Transverse colon (tissue), 4 donors: Measurements from ENCODE around the gene TAF15. TPM values are rescaled to one million over a fixed set of nuclear protein-coding genes. Genes with fewer than 3 reads are reported as not detected.

Experiments
- DNase-seq: peaks from one replicate; pipeline ENCODE4 v3.0.0-alpha.2; 2019
- H3K27ac ChIP-seq, 4 donors: fragments of 200-600 bp; sonication (generic); 2 replicates each; pipeline ENCODE4 v1.5.1; 2016 to 2018; ENCODE audit warnings: inconsistent platforms in 4 of 4
- H3K27me3 ChIP-seq: fragments of 200-600 bp; sonication (generic); 2 replicates; pipeline ENCODE4 v1.5.1; 2017; ENCODE audit warnings: inconsistent platforms
- H3K36me3 ChIP-seq, 4 donors: fragments of 200-600 bp; sonication (generic); 2 replicates each; pipeline ENCODE4 v1.5.1; 2017 to 2019; ENCODE audit warnings: inconsistent platforms in 4 of 4
- H3K4me1 ChIP-seq, 4 donors: fragments of 200-600 bp; sonication (generic); 2 replicates each; pipeline ENCODE4 v1.5.1; 2017 to 2020; ENCODE audit warnings: inconsistent platforms in 4 of 4
- H3K4me3 ChIP-seq, 4 donors: fragments of 200-600 bp; sonication (generic); 1 replicate in 1 of 4; 2 replicates in 3 of 4; pipeline versions ENCODE4 v1.5.1 to v1.6.1; 2017 to 2019; ENCODE audit warnings: inconsistent platforms in 4 of 4
- H3K9me3 ChIP-seq, 2 donors: fragments of 200-600 bp; sonication (generic); 2 replicates each; pipeline ENCODE4 v1.5.1; 2017 to 2019; ENCODE audit warnings: inconsistent platforms in 2 of 2
- CTCF ChIP-seq, 5 experiments: fragments of 200-600 bp in 3 of 5; fragments of 450-650 bp in 2 of 5; sonication (generic) in 3 of 5; IDR thresholded peaks; 1 replicate in 2 of 5; 2 replicates in 3 of 5; pipeline ENCODE4 v1.5.1; 2016 to 2017; ENCODE audit warnings: antibody characterized with exemption in 5 of 5, inconsistent platforms in 3 of 5, mild to moderate bottlenecking in 2 of 5, moderate library complexity in 1 of 5
- EP300 ChIP-seq: sonication (generic); formaldehyde crosslinking; IDR thresholded peaks from one replicate; pipeline ENCODE4 v1.6.1; 2017; ENCODE audit warnings: antibody characterized with exemption, low read depth
- POLR2A ChIP-seq: fragments of 450-650 bp; IDR thresholded peaks from one replicate; pipeline ENCODE4 v1.6.1; 2016; ENCODE audit warnings: antibody characterized with exemption, mild to moderate bottlenecking, moderate library complexity
- POLR2AphosphoS5 ChIP-seq, 3 donors: sonication (generic); formaldehyde crosslinking; IDR thresholded peaks; one replicate each; pipeline ENCODE4 v1.6.1; 2016; ENCODE audit warnings: antibody characterized with exemption in 3 of 3
- WGBS, 2 donors: methylation state at CpG; one replicate each; pipeline ENCODE4 v1.1.5; 2018; ENCODE audit warnings: low coverage in 1 of 2; 5-methylcytosine and 5-hydroxymethylcytosine counted together
- in situ Hi-C, 4 donors: fragments of 200-750 bp; cut with MboI; loops; one replicate each; pipeline versions ENCODE4 v1.15.0 to v1.15.1; 2017; ENCODE audit warnings: low sequenced_read_pairs in 3 of 4, low pct_ligation_motif_present in 1 of 4, low pct_unique_long_range_greater_than_20kb in 1 of 4
- intact Hi-C: fragments of 100-400 bp; cut with DNase I; formaldehyde crosslinking; loops from one replicate; pipeline ENCODE4 v1.15.1; 2023; ENCODE audit warnings: low total_unique reads
- total RNA-seq, 4 donors: library from RNA; depleted of rRNA; stranded (reverse); fragments of >200 nt; gene quantifications; one replicate each; pipeline ENCODE4 v1.1.0, GENCODE V29; 2016

Gene TAF15
- total RNA-seq, 4 donors from 2014 or later: 13.1 to 74.3 (median 37.9) TPM

GRCh38 chr17:35867574-35867973, 58.3 kb downstream of the TAF15 start:
- Histone ChIP-seq H3K27ac (no peak overlapping the region), H3K27me3 (no peaks in the 10 kb centered on the region), H3K4me1 (peaks cover 0 to 5% (median 0%) of the 10 kb centered on the region in 4 donors), H3K9me3 (no peaks in the 10 kb centered on the region), H3K36me3 (no peaks in the 10 kb centered on the region), H3K4me3 (no peak overlapping the region)
- in situ Hi-C loops: no loop called here
- WGBS, 2 donors: 98 to 100% methylated on average over 1 to 3 of the region's 3 CpGs
- no peak for DNase-seq
- TF ChIP-seq POLR2A (no peak), CTCF (IDR thresholded peaks at IDR 0.05) (no peak), EP300 (no peak), POLR2AphosphoS5 (IDR thresholded peaks at IDR 0.05) (no peak)
- intact Hi-C loops: no loop called here

GRCh38 chr17:35868737-35869136, 59.5 kb downstream of the TAF15 start, which contains the start of gene HEATR9:
HEATR9 (minus strand) TSS chr17:35868891; CDS start chr17:35868742, 149 bp downstream.
- Histone ChIP-seq H3K36me3 (no peaks in the 10 kb centered on the region), H3K9me3 (no peaks in the 10 kb centered on the region), H3K4me1 (peaks cover 0 to 5% (median 0%) of the 10 kb centered on the region in 4 donors), H3K27me3 (no peaks in the 10 kb centered on the region), H3K27ac (no peak within 1 kb of the TSS), H3K4me3 (no peak within 1 kb of the TSS)
- no peak for DNase-seq
- WGBS, 2 donors: 79% methylated on average over 3 of the region's 3 CpGs; no CpG with 5 or more reads in 1 of the 2 donors
- intact Hi-C loops: no loop called here
- no peak for TF ChIP-seq POLR2AphosphoS5 (IDR thresholded peaks at IDR 0.05)
- no peak for TF ChIP-seq CTCF (IDR thresholded peaks at IDR 0.05)
- no peak for TF ChIP-seq EP300
- no peak for TF ChIP-seq POLR2A
- in situ Hi-C loops: no loop called here

GRCh38 chr17:35870906-35871819, 61.9 kb downstream of the TAF15 start:
- Histone ChIP-seq H3K27me3 (no peaks in the 10 kb centered on the region), H3K27ac (no peak overlapping the region), H3K36me3 (no peaks in the 10 kb centered on the region), H3K4me3 (no peak overlapping the region), H3K4me1 (no peaks in the 10 kb centered on the region), H3K9me3 (no peaks in the 10 kb centered on the region)
- in situ Hi-C loops: no loop called here
- TF ChIP-seq CTCF (IDR thresholded peaks at IDR 0.05) (no peak), POLR2A (no peak), POLR2AphosphoS5 (IDR thresholded peaks at IDR 0.05) (no peak)
- intact Hi-C loops: no loop called here
- WGBS, 2 donors: 81% methylated on average over 8 of the region's 8 CpGs; no CpG with 5 or more reads in 1 of the 2 donors
- DNase-seq: no peak

- H3K4me3 ChIP-seq: no peak overlapping the region
- H3K4me1 ChIP-seq: no peaks in the 10 kb centered on the region
- WGBS, 2 donors: 93 to 94% methylated on average over 10 to 12 of the region's 12 CpGs
- no peak for DNase-seq
- in situ Hi-C loops: no loop called here
- no peaks in the 10 kb centered on the region for H3K27me3 ChIP-seq
- TF ChIP-seq POLR2A: no peak
- TF ChIP-seq EP300: no peak
- no peak for TF ChIP-seq POLR2AphosphoS5 (IDR thresholded peaks at IDR 0.05)
- H3K9me3 ChIP-seq: no peaks in the 10 kb centered on the region
- no peaks in the 10 kb centered on the region for H3K36me3 ChIP-seq
- intact Hi-C loops: no loop called here
- H3K27ac ChIP-seq: no peak overlapping the region
Measured at GRCh38 chr17:35872196-35872980, 63.1 kb downstream of the TAF15 start.
